HG03135 (cell line): Measurements from ENCODE around the gene EXOC6.

ENCODE experiments used
- ATAC-seq: cut with Tn5 transposase; IDR thresholded peaks from one replicate; pipeline ENCODE4 v1.9.1; 2021; ENCODE audit warnings: mild to moderate bottlenecking, moderate library complexity; ENCODE audit not compliant: unreplicated experiment

Gene EXOC6

GRCh38 chr10:93074597-93075368 is 226.5 kb downstream of the EXOC6 start:
- no peak for ATAC-seq

GRCh38 chr10:93075369-93076221 is 227.3 kb downstream of the EXOC6 start:
- ATAC-seq, result no peak

DNA sequence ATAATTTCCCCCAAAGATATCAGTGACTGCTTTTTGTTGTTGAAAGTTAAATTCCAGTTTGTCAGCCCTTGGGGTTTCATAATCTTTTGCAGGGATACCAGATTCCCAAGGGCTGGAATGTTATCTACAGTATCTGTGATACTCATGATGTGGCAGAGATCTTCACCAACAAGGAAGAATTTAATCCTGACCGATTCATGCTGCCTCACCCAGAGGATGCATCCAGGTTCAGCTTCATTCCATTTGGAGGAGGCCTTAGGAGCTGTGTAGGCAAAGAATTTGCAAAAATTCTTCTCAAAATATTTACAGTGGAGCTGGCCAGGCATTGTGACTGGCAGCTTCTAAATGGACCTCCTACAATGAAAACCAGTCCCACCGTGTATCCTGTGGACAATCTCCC is 228.6 kb downstream of the EXOC6 start:
- ATAC-seq, result no peak

DNA sequence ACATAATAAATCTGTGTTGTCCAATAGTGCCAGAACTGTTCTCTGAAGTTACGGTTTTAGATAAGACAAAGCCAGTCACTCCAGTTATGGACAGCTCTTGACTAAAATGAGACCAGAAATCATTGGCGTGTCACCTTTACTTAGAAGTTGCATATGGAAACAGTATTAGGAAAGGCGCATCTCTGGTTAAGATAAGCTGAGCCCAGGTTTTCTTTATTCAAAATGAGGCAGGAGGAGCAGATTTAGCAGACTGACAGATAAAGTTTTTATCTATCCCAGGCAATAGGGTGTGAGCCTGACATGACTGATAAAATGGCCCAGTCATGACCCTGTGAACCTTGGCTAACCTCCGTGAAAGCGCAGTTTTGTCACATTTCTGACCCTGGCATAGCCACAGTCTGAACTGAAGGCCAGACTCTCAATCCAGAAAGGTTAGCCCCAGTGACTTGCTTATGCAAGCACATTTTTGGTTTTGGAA is 229.6 kb downstream of the EXOC6 start:
- ATAC-seq, result no peak

DNA sequence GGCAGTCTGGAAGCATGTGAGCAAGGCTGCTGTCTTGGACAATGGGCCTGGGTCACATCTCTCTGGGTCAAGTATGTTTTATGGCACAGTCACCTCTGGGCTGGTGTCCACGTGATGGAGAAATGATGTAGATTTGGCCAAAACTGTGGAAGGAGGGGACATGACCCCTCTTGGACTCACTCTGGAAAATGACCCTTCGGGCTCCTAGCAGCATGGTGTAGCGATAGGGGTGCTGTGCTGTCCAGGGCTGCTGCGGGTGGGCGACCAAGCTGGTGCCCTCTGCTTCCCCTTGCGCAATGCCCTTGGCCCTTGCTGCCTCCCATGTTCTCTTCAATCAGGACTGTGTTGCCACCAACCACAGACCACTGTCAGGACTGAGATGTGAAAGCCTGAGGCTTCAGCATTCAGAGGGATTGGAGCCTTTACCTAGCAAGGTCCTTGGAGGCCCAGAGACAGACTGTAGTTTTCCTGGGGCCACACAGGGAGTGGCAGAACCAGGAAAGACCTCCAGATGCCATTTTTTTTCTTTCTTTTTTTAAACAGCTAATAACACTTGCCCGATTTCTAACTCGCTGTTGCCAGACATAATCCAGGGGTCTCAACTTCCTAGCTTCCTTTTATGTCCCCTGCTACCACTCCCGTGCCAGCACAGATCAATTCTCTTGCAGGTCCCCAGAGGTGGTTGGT is 231.5 kb downstream of the EXOC6 start:
- no peak for ATAC-seq

- no peak for ATAC-seq
These were observed 232.2 kb downstream of the EXOC6 start for GRCh38 chr10:93080350-93081046.

GRCh38 chr10:93081318-93081717 is 233.0 kb downstream of the EXOC6 start:
- ATAC-seq, result no peak

GRCh38 chr10:93081834-93082233 is 233.5 kb downstream of the EXOC6 start:
- ATAC-seq, result no peak

GRCh38 chr10:93083743-93084539 is 235.6 kb downstream of the EXOC6 start:
- no peak for ATAC-seq

- no peak for ATAC-seq
These were observed 237.0 kb downstream of the EXOC6 start for GRCh38 chr10:93085272-93085859.

DNA sequence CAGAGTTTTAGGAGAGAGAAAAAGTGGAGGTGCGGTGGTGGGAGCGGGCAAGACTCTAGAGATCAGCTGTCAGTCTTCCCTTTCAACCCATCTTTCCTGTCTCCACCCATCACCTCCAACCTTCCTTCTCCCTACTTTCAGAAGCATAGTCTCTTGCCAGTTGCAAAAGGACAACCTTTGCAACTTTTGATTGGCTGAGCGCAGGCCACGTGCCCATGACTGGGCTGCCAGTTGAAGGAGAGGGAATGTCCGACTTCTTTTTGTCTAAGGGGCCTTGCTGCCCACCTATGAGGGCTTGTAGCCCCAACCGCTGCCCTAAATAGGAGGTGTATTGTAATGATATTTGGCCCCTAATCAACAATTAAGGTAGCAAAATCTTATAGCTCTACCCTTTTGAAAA is 238.0 kb downstream of the EXOC6 start:
- no peak for ATAC-seq

DNA sequence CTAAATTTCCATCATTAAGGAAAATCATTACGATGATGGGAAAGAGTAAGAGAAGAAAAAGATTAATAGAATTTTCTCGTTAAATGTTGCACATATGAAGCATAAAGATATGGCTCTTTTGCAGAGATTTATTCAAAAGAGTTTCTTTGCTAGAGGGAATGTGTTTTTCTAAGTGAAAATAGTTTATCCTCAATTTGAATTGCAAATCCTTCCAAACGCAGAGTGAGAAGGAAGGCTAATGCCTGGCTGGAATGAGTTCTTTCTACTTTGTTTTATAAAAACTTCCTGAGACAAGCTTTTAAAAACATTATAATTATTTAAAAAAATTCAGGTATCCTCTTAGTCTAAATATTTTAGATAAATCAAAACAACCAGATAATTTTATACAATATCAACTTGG is 239.5 kb downstream of the EXOC6 start:
- ATAC-seq, result no peak

GRCh38 chr10:93088466-93088865 is 240.1 kb downstream of the EXOC6 start:
- ATAC-seq, result no peak

DNA sequence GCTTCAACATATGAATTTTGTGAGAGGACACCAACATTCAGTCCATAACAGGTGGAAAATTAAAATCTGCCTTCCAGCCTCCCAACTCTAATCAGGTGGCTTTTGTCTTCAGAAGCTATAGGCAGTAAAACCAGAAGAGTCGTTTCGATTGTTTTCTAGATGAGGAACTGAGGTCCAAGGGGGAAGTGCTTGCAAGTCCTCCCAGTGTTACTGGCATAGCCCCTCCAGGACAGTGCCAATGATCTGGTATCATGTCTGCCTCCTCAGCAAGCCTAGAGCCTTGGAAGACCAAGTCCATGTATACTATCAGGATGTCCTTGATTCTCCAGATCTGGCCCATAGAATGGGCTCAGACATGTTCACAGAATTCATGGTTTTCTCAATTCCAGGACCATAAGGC is 242.3 kb downstream of the EXOC6 start:
- no peak for ATAC-seq

DNA sequence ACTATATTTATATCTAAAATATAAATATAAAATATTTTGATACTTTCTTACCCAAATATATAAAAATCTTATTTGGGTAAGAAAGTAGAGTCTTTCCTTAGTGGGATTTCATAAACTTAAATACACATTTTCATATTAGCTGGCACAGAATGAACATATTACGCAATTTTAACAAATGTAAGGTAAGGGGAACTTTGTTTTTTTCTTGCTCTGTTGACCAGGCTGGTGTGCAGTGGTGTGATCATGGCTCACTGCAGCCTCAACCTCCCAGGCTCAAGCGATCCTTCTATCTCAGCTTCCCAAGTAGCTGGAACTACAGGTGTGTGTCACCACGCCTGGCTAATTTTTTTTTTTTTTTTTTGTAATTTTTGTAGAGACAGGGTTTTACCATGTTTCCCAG is 243.6 kb downstream of the EXOC6 start:
- ATAC-seq, result no peak

GRCh38 chr10:93095225-93095624 is 246.9 kb downstream of the EXOC6 start:
- ATAC-seq, result no peak

- no peak for ATAC-seq
These were observed 248.6 kb downstream of the EXOC6 start for GRCh38 chr10:93096901-93097300.

GRCh38 chr10:93097386-93097785 is 249.1 kb downstream of the EXOC6 start:
- no peak for ATAC-seq

GRCh38 chr10:93098816-93099215 is 250.5 kb downstream of the EXOC6 start:
- no peak for ATAC-seq

GRCh38 chr10:93099670-93100069 is 251.3 kb downstream of the EXOC6 start:
- no peak for ATAC-seq
